HepG2 (cell line): Measurements from ENCODE around the gene MARCO. TPM values are rescaled to one million over a fixed set of nuclear protein-coding genes. Genes with fewer than 3 reads are reported as not detected.

ENCODE experiments used
- ATAC-seq: fragments of 200-7000 bp; cut with Tn5 transposase; 3 replicates; pipeline ENCODE4 v1.9.1; 2020; ENCODE audit warnings: mild to moderate bottlenecking, moderate library complexity
- BruUV-seq: library from RNA; stranded (reverse); fragments of 400-500 nt; replicated peaks from 2 replicates; lab custom pipeline; 2021; lab: Mats Ljungman, UMichigan
- CTCF ChIA-PET: fragments of 300-600 bp; formaldehyde crosslinking; extraction: SDS; loops from one replicate; lab custom pipeline; 2021; ENCODE audit warnings: low total read pairs, inconsistent platforms, low intra/inter-chr PET ratio; lab: Yijun Ruan, JAX
- POLR2A ChIA-PET: fragments of 350-600 bp; sonication (Branson Sonifier 250); formaldehyde crosslinking; loops from one replicate; lab custom pipeline; 2020; ENCODE audit warnings: antibody characterized with exemption, inconsistent platforms; lab: Yijun Ruan, JAX
- DNase-seq: peaks from one replicate; pipeline ENCODE4 v3.0.0-alpha.2; 2015; ENCODE audit warnings: low spot score
- FAIRE-seq: peaks from 3 replicates; lab custom pipeline; 2011; peaks lifted over from hg19 to GRCh38; lab: Jason Lieb, UNC
- H2AFZ ChIP-seq: one replicate; pipeline ENCODE4 v1.6.1; 2011; ENCODE audit warnings: low read length, inconsistent platforms
- H3K27ac ChIP-seq: fragments of 300-600 bp; 3 replicates; pipeline ENCODE4 v1.8.0; 2011; ENCODE audit warnings: mixed run types, mild to moderate bottlenecking, mixed read lengths, low read length, inconsistent platforms; ENCODE audit not compliant: insufficient read depth; ENCODE audit errors: extremely low read length
- H3K27me3 ChIP-seq, 2 experiments: fragments of 200-600 bp in 1 of 2; 2 replicates in 1 of 2; 3 replicates in 1 of 2; pipeline versions ENCODE4 v1.6.0 to v1.8.0; 2011; ENCODE audit warnings: low read length in 2 of 2, mild to moderate bottlenecking in 2 of 2, moderate library complexity in 2 of 2, inconsistent platforms in 1 of 2; ENCODE audit not compliant: insufficient read depth in 2 of 2, control insufficient read depth in 1 of 2
- H3K36me3 ChIP-seq, 2 experiments: fragments of 200-600 bp in 1 of 2; replicated peaks in 1 of 2; 2 replicates in 1 of 2; 3 replicates in 1 of 2; pipeline versions ENCODE4 v1.5.1 to v1.8.0; 2011; ENCODE audit warnings: low read length in 2 of 2, inconsistent platforms in 1 of 2; ENCODE audit not compliant: insufficient read depth in 2 of 2, control insufficient read depth in 1 of 2
- H3K4me1 ChIP-seq: 2 replicates; pipeline ENCODE4 v1.5.1; 2012; ENCODE audit warnings: low read length, inconsistent platforms; ENCODE audit not compliant: insufficient read depth
- H3K4me2 ChIP-seq: 2 replicates; pipeline ENCODE4 v1.6.0; 2011; ENCODE audit warnings: low read depth, low read length, inconsistent platforms
- H3K4me3 ChIP-seq, 3 experiments: fragments of 200-600 bp in 1 of 3; sonication (generic), shearing (Covaris generic) in 1 of 3; replicated peaks in 1 of 3; 2 replicates each; pipeline ENCODE4 v1.5.1; 2011 to 2016; ENCODE audit warnings: low read length in 3 of 3, inconsistent platforms in 2 of 3, low read depth in 2 of 3, mild to moderate bottlenecking in 2 of 3, control low read depth in 1 of 3, mixed read lengths in 1 of 3; ENCODE audit not compliant: insufficient read depth in 1 of 3
- H3K79me2 ChIP-seq: one replicate; pipeline ENCODE4 v1.6.1; 2011; ENCODE audit warnings: low read length, inconsistent platforms; ENCODE audit not compliant: insufficient read depth
- H3K9ac ChIP-seq: 2 replicates; pipeline ENCODE4 v1.6.0; 2011; ENCODE audit warnings: mild to moderate bottlenecking, low read depth, low read length, inconsistent platforms; ENCODE audit not compliant: insufficient read depth
- H3K9me3 ChIP-seq: 2 replicates; pipeline ENCODE4 v1.5.1; 2012; ENCODE audit warnings: mild to moderate bottlenecking, low read length
- H4K20me1 ChIP-seq: 2 replicates; pipeline ENCODE4 v1.6.0; 2011; ENCODE audit warnings: inconsistent platforms, mild to moderate bottlenecking, low read length, moderate library complexity; ENCODE audit not compliant: insufficient read depth
- E2F2 ChIP-seq: sonication (generic); formaldehyde crosslinking; IDR thresholded peaks from 2 replicates; pipeline ENCODE4 v1.4.0; 2020; ENCODE audit warnings: missing genetic modification reagents, borderline replicate concordance
- GZF1 ChIP-seq: sonication (generic); formaldehyde crosslinking; IDR thresholded peaks from 2 replicates; pipeline ENCODE4 v1.5.1; 2020; ENCODE audit warnings: mild to moderate bottlenecking, missing genetic modification reagents
- HBP1 ChIP-seq: IDR thresholded peaks from 2 replicates; pipeline ENCODE4 v1.6.1; 2016; ENCODE audit warnings: low read depth, control low read depth
- MBD4 ChIP-seq: IDR thresholded peaks from 2 replicates; pipeline ENCODE4 v1.6.1; 2012; ENCODE audit warnings: low read length, inconsistent platforms, borderline replicate concordance
- SIX1 ChIP-seq: sonication (generic); formaldehyde crosslinking; IDR thresholded peaks from 2 replicates; pipeline ENCODE4 v1.4.0; 2020; ENCODE audit warnings: missing genetic modification reagents, borderline replicate concordance
- SMYD3 ChIP-seq: sonication (generic); formaldehyde crosslinking; IDR thresholded peaks from 2 replicates; pipeline ENCODE4 v1.8.1; 2023; ENCODE audit warnings: mild to moderate bottlenecking, missing genetic modification reagents
- TBX3 ChIP-seq: fragments of 450-650 bp; IDR thresholded peaks from 2 replicates; pipeline ENCODE4 v1.6.1; 2017; ENCODE audit warnings: antibody characterized with exemption, mild to moderate bottlenecking, inconsistent platforms, borderline replicate concordance
- TFE3 ChIP-seq: IDR thresholded peaks from 2 replicates; pipeline ENCODE4 v1.6.1; 2016
- TGIF2 ChIP-seq: IDR thresholded peaks from 2 replicates; pipeline ENCODE4 v1.6.1; 2016; ENCODE audit warnings: control low read depth, missing compliant biosample characterization
- TIGD3 ChIP-seq: sonication (generic); formaldehyde crosslinking; IDR thresholded peaks from 2 replicates; pipeline ENCODE4 v1.5.1; 2020; ENCODE audit warnings: mild to moderate bottlenecking, missing genetic modification reagents, borderline replicate concordance
- TOPORS ChIP-seq: sonication (generic); formaldehyde crosslinking; IDR thresholded peaks from 2 replicates; pipeline ENCODE4 v1.8.0; 2023; ENCODE audit warnings: mild to moderate bottlenecking, missing genetic modification reagents
- ZNF143 ChIP-seq: sonication (generic); formaldehyde crosslinking; IDR thresholded peaks from 2 replicates; pipeline ENCODE4 v1.4.0; 2020; ENCODE audit warnings: missing genetic modification reagents
- ZNF431 ChIP-seq: sonication (generic); formaldehyde crosslinking; IDR thresholded peaks from 2 replicates; pipeline ENCODE4 v1.9.0; 2022; ENCODE audit warnings: missing genetic modification reagents, low read depth, mild to moderate bottlenecking, borderline replicate concordance
- ZNF619 ChIP-seq: sonication (generic); formaldehyde crosslinking; IDR thresholded peaks from 2 replicates; pipeline ENCODE4 v1.4.0; 2020; ENCODE audit warnings: mild to moderate bottlenecking, missing genetic modification reagents
- ZNF678 ChIP-seq: sonication (generic); formaldehyde crosslinking; IDR thresholded peaks from 2 replicates; pipeline ENCODE4 v1.4.0; 2020; ENCODE audit warnings: mild to moderate bottlenecking, missing genetic modification reagents
- ZNF724P ChIP-seq: sonication (generic); formaldehyde crosslinking; IDR thresholded peaks from 2 replicates; pipeline ENCODE4 v1.8.0; 2022; ENCODE audit warnings: missing genetic modification reagents, borderline replicate concordance
- ZNF788 ChIP-seq: sonication (generic); formaldehyde crosslinking; IDR thresholded peaks from 2 replicates; pipeline ENCODE4 v1.5.0; 2020; ENCODE audit warnings: mild to moderate bottlenecking, missing genetic modification reagents, borderline replicate concordance
- WGBS: methylation state at CpG from one replicate; pipeline ENCODE4 v1.1.6; 2017; ENCODE audit warnings: low lambda C conversion rate; 5-methylcytosine and 5-hydroxymethylcytosine counted together
- in situ Hi-C: cut with HindIII; loops from 2 replicates; pipeline ENCODE4 v1.10.0; 2017; ENCODE audit warnings: low pct_unique_long_range_greater_than_20kb; ENCODE audit not compliant: extremely low pct_ligation_motif_present
- intact Hi-C: fragments of 100-400 bp; cut with micrococcal nuclease; formaldehyde crosslinking; loops from one replicate; pipeline ENCODE4 v1.10.0; 2022; ENCODE audit not compliant: unreplicated experiment
- polyA plus RNA-seq, 8 experiments: library from polyadenylated mRNA; depleted of rRNA in 3 of 8; stranded (reverse) in 7 of 8; unstranded in 1 of 8; fragments of >200 nt; fragmentation: Illumina TruSeq in 4 of 8; extraction: Trizol in 4 of 8; gene quantifications; 2 replicates each; pipeline versions ENCODE4 v1.2.1 to v1.2.3, GENCODE V29; 2011 to 2016; ENCODE audit warnings: low read depth in 4 of 8, missing spikeins in 1 of 8, mixed read lengths in 1 of 8; ENCODE audit not compliant: insufficient read depth in 1 of 8
- total RNA-seq, 5 experiments: library from RNA; depleted of rRNA; stranded (reverse); fragments of >200 nt; fragmentation: Illumina TruSeq; extraction: Trizol; gene quantifications; 2 replicates each; pipeline ENCODE4 v1.2.3, GENCODE V29; 2016; ENCODE audit warnings: low read depth in 1 of 5
- TF ChIP-seq, protein P1 (sequence below): sonication (generic); formaldehyde crosslinking; conservative IDR thresholded peaks from 2 replicates; pipeline ENCODE4 v1.8.1; 2023; ENCODE audit warnings: missing genetic modification reagents

Gene MARCO
- total and polyA plus RNA-seq, 2 of the 13 experiments (the other 11 are each of a cell fraction or from before 2014, with no cell fraction given): not detected

DNA sequence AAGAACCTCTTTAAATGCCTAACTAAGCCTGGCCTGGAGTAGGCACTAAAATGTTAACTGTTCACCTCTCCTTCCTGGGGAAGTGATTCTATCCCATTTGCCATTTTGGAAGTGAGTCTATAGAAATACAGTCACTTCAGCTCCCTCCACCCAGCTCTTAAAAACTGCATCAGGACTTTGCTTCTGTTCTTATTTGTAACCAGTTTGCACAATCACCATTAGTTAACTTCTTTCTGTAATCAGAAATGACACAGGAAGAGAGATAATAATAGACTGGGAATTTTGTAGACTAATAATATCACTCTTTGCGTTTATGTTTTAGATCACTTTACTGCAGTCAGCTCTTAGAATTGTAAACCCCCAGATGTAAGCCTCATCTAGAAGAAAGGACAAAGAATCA is 16.0 kb upstream of the MARCO start:
- Histone ChIP-seq H3K4me3 (no peak overlapping the region), H3K27ac (no peak overlapping the region), H3K4me2 (no peak overlapping the region), H3K9ac (no peak overlapping the region), H3K27me3 (no peaks in the 10 kb centered on the region), H4K20me1 (no peaks in the 10 kb centered on the region), H3K9me3 (no peaks in the 10 kb centered on the region), H3K79me2 (no peaks in the 10 kb centered on the region), H3K4me1 (no peaks in the 10 kb centered on the region), H3K36me3 (no peaks in the 10 kb centered on the region), H2AFZ (no peak overlapping the region)
- ChIA-PET CTCF (no interaction called here), POLR2A (no interaction called here)
- FAIRE-seq (no peak), ATAC-seq (no peak), DNase-seq (no peak)
- in situ Hi-C loops (no loop called here), intact Hi-C loops (no loop called here)
- BruUV-seq: no TSS peak
- no peak for TF ChIP-seq TGIF2 (CRISPR knock-in tag)
- no peak for TF ChIP-seq E2F2
- no peak for TF ChIP-seq ZNF678
- TF ChIP-seq TIGD3 (CRISPR knock-in tag): no peak
- no peak for TF ChIP-seq SMYD3 (CRISPR knock-in tag)
- no peak for TF ChIP-seq HBP1
- no peak for TF ChIP-seq TBX3
- TF ChIP-seq TOPORS (CRISPR knock-in tag): no peak
- no peak for TF ChIP-seq SIX1 (CRISPR knock-in tag)
- no peak for TF ChIP-seq ZNF788 (CRISPR knock-in tag)
- TF ChIP-seq ZNF143 (CRISPR knock-in tag): no peak
- TF ChIP-seq GZF1 (CRISPR knock-in tag): no peak
- no peak for TF ChIP-seq ZNF431 (CRISPR knock-in tag)
- no peak for TF ChIP-seq ZNF724P (CRISPR knock-in tag)
- TF ChIP-seq, protein P1, sequence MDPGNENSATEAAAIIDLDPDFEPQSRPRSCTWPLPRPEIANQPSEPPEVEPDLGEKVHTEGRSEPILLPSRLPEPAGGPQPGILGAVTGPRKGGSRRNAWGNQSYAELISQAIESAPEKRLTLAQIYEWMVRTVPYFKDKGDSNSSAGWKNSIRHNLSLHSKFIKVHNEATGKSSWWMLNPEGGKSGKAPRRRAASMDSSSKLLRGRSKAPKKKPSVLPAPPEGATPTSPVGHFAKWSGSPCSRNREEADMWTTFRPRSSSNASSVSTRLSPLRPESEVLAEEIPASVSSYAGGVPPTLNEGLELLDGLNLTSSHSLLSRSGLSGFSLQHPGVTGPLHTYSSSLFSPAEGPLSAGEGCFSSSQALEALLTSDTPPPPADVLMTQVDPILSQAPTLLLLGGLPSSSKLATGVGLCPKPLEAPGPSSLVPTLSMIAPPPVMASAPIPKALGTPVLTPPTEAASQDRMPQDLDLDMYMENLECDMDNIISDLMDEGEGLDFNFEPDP (CRISPR knock-in tag): no peak
- TF ChIP-seq TFE3 (CRISPR knock-in tag): no peak
- TF ChIP-seq MBD4: no peak
- no peak for TF ChIP-seq ZNF619 (CRISPR knock-in tag)
- 51% methylated on average over 1 of the region's 1 CpG for WGBS
